ENCODE results near the gene C10orf90.

The C10orf90 gene

DNA sequence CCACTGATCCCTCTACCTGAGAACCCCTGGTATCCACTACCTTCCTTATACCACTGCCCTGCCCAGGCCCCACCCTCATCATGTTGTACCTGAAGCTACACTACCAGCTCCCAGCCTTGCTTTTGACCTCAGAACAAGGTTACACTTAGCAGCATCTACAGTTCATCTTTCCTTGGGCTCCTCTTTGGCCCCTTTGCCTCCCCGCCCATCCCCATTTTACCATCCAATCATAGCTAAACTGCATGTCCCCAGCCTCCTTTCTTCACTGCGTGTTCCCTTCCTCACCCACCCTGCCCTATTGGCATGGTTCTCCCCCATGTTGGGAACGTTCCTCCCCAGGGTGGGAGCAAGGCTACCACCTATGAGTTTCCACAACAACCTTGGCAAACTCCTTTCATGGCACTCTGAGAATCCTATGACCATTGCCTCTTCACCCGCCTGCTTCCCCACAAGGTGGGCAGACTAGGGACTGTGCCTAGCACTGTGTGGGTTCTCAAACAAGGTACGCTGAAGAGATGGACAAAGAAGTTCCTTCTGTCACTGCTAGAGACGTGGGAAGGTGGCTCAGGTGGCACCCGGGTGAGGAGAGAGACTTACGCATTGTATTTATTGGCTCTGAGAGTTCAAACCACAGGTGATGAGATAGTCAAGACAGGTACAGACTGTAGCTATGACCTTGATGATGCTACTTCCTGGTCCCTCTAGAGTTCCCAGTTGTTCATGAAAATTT is 215.3 kb downstream of the C10orf90 start:
- Histone ChIP-seq H3K36me3 (ENCODE audit: control insufficient read depth, low read depth, low read length) (no peaks in the 10 kb centered on the region), H3K4me3 (ENCODE audit: low read length) (no peak overlapping the region), H3K27me3 (ENCODE audit: control insufficient read depth, insufficient read depth, low read length) (no peaks in the 10 kb centered on the region), H3K9ac (ENCODE audit: low read length) (no peak overlapping the region), H3K4me1 (ENCODE audit: control insufficient read depth, low read depth, low read length) (no peaks in the 10 kb centered on the region), H3K9me3 (ENCODE audit: control insufficient read depth, low read depth, low read length) (no peaks in the 10 kb centered on the region), H3K27ac (ENCODE audit: low read length) (no peak overlapping the region)

DNA sequence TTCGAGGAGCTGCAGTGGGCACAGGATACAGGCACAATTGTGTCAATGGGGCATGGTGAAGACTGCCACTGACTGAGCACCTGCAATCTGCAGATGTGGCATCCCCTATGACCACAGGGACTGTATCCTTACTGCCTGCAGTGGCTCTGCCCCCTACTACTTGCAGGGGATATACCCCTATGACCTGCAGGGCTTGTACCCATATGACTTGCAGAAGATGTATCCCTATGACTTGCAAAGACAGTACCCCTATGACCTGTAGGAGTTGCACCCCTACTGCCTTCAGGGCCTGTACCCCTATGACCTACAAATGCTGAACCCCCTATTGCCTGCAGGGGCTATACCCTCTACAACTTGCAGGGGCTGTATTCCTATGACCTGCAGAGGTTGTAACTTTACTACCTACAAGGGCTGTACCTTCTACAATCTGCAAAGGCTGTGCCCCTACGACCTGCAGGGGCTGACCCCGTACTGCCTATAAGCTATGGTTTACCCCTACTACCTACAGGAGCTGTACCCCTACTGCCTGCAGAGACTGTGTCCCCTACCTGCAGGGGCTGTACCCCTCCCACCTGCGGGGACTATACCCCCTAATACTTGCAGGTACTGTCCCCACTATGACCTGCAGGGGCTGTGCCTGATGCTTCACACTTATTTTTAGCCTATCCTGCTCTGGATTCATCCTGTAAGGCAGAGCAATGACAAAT is 216.3 kb downstream of the C10orf90 start:
- no peaks in the 10 kb centered on the region for H3K27me3 ChIP-seq (ENCODE audit: control insufficient read depth, insufficient read depth, low read length)
- H3K36me3 ChIP-seq (ENCODE audit: control insufficient read depth, low read depth, low read length) = no peaks in the 10 kb centered on the region
- H3K9ac ChIP-seq (ENCODE audit: low read length) = no peak overlapping the region
- H3K27ac ChIP-seq (ENCODE audit: low read length) = no peak overlapping the region
- H3K9me3 ChIP-seq (ENCODE audit: control insufficient read depth, low read depth, low read length) = no peaks in the 10 kb centered on the region
- H3K4me1 ChIP-seq (ENCODE audit: control insufficient read depth, low read depth, low read length) = no peaks in the 10 kb centered on the region
- no peak overlapping the region for H3K4me3 ChIP-seq (ENCODE audit: low read length)

DNA sequence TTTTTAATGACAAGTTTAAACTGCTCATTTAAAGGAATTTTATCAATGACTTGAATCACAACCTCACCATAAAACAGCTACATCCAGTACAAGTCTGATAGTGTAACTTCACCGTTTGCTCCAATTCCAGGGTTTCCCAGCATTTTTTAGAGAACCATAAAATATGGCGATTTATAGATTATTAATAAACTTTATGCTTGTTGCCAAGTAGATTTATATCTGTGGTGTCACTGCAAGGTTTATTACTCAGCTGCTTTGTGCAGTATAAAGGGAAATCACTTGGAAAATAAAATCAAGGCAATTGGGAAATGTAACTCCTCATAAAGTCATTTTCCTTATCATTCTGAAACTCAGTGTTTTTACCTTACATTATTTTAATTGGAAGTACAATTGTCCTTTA is 218.2 kb downstream of the C10orf90 start:
- H3K36me3 ChIP-seq (ENCODE audit: control insufficient read depth, low read depth, low read length) = no peaks in the 10 kb centered on the region
- H3K27ac ChIP-seq (ENCODE audit: low read length) = no peak overlapping the region
- no peaks in the 10 kb centered on the region for H3K9me3 ChIP-seq (ENCODE audit: control insufficient read depth, low read depth, low read length)
- H3K4me1 ChIP-seq (ENCODE audit: control insufficient read depth, low read depth, low read length) = no peaks in the 10 kb centered on the region
- H3K4me3 ChIP-seq (ENCODE audit: low read length) = no peak overlapping the region
- H3K9ac ChIP-seq (ENCODE audit: low read length) = no peak overlapping the region
- H3K27me3 ChIP-seq (ENCODE audit: control insufficient read depth, insufficient read depth, low read length) = no peaks in the 10 kb centered on the region

DNA sequence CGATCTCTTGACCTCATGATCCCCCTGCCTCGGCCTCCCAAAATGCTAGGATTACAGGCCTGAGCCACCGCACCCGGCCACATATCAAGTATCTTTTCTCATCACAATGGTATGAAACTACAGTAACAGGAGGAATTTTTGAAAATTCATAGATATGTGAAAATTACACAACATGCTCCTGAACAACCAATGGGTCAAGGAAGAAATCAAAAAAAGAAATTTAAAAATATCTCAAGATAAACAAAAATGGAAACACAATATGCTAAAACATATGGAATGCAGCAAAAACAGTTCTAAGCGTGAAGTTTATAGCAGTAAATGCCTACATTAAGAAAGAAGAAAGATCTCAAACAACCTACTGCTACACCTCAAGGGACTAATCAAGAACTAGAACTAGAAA is 222.4 kb downstream of the C10orf90 start:
- Histone ChIP-seq H3K4me1 (ENCODE audit: control insufficient read depth, low read depth, low read length) (no peaks in the 10 kb centered on the region), H3K36me3 (ENCODE audit: control insufficient read depth, low read depth, low read length) (no peaks in the 10 kb centered on the region), H3K4me3 (ENCODE audit: low read length) (no peak overlapping the region), H3K9me3 (ENCODE audit: control insufficient read depth, low read depth, low read length) (no peaks in the 10 kb centered on the region), H3K9ac (ENCODE audit: low read length) (no peak overlapping the region), H3K27me3 (ENCODE audit: control insufficient read depth, insufficient read depth, low read length) (no peaks in the 10 kb centered on the region), H3K27ac (ENCODE audit: low read length) (no peak overlapping the region)

DNA sequence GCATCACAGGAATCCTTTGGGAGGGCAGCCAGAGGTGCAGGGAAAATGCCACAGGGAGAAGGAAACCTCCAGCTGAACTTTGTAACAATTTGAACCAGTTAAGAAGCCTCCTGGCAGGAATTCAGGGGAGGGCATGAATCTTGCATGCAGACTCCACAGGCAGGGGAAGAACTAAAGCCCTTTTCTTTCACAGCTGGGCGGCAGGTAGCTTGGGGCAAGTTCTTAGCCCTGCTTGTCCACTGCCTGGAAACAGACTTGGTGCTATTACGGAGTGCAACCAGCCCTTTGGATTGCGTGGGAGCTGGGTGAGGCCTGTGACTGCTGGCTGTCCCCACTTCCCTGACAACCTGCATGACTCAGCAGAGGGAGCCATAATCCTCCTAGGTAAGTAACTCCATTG is 230.6 kb downstream of the C10orf90 start:
- no peak overlapping the region for H3K27ac ChIP-seq (ENCODE audit: low read length)
- H3K27me3 ChIP-seq (ENCODE audit: control insufficient read depth, insufficient read depth, low read length) = no peaks in the 10 kb centered on the region
- H3K4me3 ChIP-seq (ENCODE audit: low read length) = no peak overlapping the region
- H3K4me1 ChIP-seq (ENCODE audit: control insufficient read depth, low read depth, low read length) = no peaks in the 10 kb centered on the region
- H3K9me3 ChIP-seq (ENCODE audit: control insufficient read depth, low read depth, low read length) = no peaks in the 10 kb centered on the region
- no peaks in the 10 kb centered on the region for H3K36me3 ChIP-seq (ENCODE audit: control insufficient read depth, low read depth, low read length)
- H3K9ac ChIP-seq (ENCODE audit: low read length) = no peak overlapping the region

DNA sequence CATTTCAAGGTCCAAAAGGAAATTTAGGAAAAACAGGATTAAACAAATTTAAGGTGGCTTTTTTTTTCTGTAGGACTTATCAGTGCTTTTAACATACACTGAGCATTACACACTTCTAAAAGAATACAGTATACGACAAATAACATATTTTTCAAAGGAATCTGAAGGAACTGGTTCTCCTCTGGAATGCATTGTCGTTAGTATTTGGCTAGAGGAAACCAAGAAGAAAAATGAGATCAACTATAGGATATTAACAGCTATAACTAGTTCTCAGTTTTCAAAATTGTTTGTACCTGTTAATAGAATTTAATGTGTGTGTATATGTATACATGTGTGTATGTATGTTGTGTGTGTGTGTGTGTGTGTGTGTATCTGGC is 232.1 kb downstream of the C10orf90 start:
- Histone ChIP-seq H3K4me1 (ENCODE audit: control insufficient read depth, low read depth, low read length) (no peaks in the 10 kb centered on the region), H3K27ac (ENCODE audit: low read length) (no peak overlapping the region), H3K27me3 (ENCODE audit: control insufficient read depth, insufficient read depth, low read length) (no peaks in the 10 kb centered on the region), H3K4me3 (ENCODE audit: low read length) (no peak overlapping the region), H3K9me3 (ENCODE audit: control insufficient read depth, low read depth, low read length) (no peaks in the 10 kb centered on the region), H3K9ac (ENCODE audit: low read length) (no peak overlapping the region), H3K36me3 (ENCODE audit: control insufficient read depth, low read depth, low read length) (no peaks in the 10 kb centered on the region)

DNA sequence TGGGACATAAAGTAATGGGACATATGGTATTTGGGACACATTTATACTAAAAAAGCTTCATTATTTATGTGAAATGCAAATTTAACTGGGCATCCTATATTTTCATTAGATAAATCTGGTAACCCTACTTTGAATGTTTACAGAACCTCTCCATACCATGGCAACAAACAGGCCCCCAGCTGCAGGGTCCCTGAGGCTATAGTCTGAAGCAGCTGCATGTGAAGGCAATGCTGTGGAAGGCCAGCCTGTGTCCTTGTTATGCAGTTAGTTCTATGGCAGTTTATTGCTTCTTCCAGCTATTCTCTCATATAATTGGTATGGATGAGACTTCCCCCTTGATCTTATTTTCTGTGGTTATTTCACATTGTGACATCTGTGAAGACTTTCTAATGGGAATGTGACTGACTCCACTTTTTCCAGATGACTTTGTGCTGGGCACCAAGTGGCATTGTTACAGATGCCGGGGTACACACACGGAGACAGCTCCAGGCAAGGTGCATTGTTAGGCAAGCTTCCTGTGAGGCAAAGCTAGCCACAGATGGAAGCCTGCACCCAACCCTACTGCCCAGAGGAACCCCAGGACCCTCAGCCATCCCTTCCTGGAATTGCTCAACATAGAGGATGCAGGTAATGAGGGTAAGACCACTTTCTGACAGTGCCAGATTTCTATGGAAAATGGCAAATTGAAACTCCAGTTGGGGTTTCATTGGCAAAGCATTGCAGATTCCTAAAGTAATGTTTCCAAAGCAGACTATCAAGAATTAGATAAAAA is 232.7 kb downstream of the C10orf90 start:
- H3K4me1 ChIP-seq (ENCODE audit: control insufficient read depth, low read depth, low read length) = no peaks in the 10 kb centered on the region
- H3K27ac ChIP-seq (ENCODE audit: low read length) = no peak overlapping the region
- no peaks in the 10 kb centered on the region for H3K27me3 ChIP-seq (ENCODE audit: control insufficient read depth, insufficient read depth, low read length)
- no peaks in the 10 kb centered on the region for H3K36me3 ChIP-seq (ENCODE audit: control insufficient read depth, low read depth, low read length)
- H3K9ac ChIP-seq (ENCODE audit: low read length) = no peak overlapping the region
- H3K9me3 ChIP-seq (ENCODE audit: control insufficient read depth, low read depth, low read length) = no peaks in the 10 kb centered on the region
- no peak overlapping the region for H3K4me3 ChIP-seq (ENCODE audit: low read length)

DNA sequence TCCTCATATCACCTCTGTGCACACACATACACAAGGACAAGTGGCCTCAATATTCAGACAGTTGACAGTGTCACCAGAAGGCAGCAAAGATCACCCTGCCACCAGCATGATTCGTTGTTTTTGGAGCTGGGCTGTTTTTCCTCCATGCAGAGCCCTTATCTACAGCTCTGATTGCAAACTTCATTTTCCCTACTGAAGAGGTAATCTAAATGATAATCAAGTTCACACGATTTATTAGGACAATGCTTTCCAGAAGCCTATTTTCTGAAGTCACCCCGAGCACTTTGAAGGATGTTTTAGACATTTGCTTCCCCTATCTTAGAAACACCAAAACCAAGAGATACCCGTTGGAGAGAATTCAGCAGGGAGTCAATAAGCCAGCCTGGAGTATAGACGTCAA is 236.3 kb downstream of the C10orf90 start:
- no peaks in the 10 kb centered on the region for H3K9me3 ChIP-seq (ENCODE audit: control insufficient read depth, low read depth, low read length)
- H3K4me3 ChIP-seq (ENCODE audit: low read length) = no peak overlapping the region
- H3K9ac ChIP-seq (ENCODE audit: low read length) = no peak overlapping the region
- no peaks in the 10 kb centered on the region for H3K36me3 ChIP-seq (ENCODE audit: control insufficient read depth, low read depth, low read length)
- no peaks in the 10 kb centered on the region for H3K4me1 ChIP-seq (ENCODE audit: control insufficient read depth, low read depth, low read length)
- no peaks in the 10 kb centered on the region for H3K27me3 ChIP-seq (ENCODE audit: control insufficient read depth, insufficient read depth, low read length)
- H3K27ac ChIP-seq (ENCODE audit: low read length) = no peak overlapping the region

DNA sequence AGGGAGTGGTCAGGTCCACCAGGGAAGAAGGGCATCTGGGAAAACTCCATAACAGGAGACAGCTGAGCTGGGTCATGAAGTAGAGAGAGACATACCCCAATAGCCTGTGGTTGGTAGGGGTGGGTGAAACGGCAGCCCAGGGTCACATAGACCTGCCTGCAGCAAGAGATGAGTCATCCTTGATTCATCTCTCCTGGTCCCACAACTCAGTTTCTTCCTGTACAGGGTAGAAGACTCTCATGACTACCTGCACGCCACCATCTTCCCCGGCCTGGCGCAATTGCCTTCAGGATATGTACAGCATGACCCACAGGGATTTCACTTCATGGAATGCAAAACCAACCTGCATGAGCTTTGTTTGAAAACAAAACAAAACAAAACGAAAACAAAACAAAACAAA is 237.1 kb downstream of the C10orf90 start:
- H3K36me3 ChIP-seq (ENCODE audit: control insufficient read depth, low read depth, low read length) = no peaks in the 10 kb centered on the region
- no peak overlapping the region for H3K9ac ChIP-seq (ENCODE audit: low read length)
- no peaks in the 10 kb centered on the region for H3K27me3 ChIP-seq (ENCODE audit: control insufficient read depth, insufficient read depth, low read length)
- no peak overlapping the region for H3K27ac ChIP-seq (ENCODE audit: low read length)
- no peaks in the 10 kb centered on the region for H3K9me3 ChIP-seq (ENCODE audit: control insufficient read depth, low read depth, low read length)
- no peaks in the 10 kb centered on the region for H3K4me1 ChIP-seq (ENCODE audit: control insufficient read depth, low read depth, low read length)
- H3K4me3 ChIP-seq (ENCODE audit: low read length) = no peak overlapping the region

DNA sequence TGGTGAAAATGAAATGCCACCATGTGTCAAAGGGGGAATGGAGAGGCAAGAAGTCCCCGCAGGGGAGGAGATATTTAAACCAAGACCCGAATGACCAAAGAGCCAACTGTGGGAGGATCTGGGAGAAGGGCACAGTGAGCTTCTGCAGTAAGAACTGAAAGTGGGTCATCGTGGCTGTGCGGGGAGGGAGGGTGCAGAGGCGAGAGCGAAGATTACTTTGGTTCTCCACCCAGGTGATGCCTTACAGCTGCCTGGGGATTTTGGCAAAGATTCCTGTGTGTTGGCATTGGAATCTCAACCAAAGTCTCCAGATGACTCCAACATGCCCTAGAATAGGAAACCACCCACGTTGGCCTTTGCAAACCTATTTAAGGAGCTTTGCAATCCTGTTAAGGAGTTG is 238.0 kb downstream of the C10orf90 start:
- Histone ChIP-seq H3K4me1 (ENCODE audit: control insufficient read depth, low read depth, low read length) (no peaks in the 10 kb centered on the region), H3K9me3 (ENCODE audit: control insufficient read depth, low read depth, low read length) (no peaks in the 10 kb centered on the region), H3K27me3 (ENCODE audit: control insufficient read depth, insufficient read depth, low read length) (no peaks in the 10 kb centered on the region), H3K36me3 (ENCODE audit: control insufficient read depth, low read depth, low read length) (no peaks in the 10 kb centered on the region), H3K27ac (ENCODE audit: low read length) (no peak overlapping the region), H3K9ac (ENCODE audit: low read length) (no peak overlapping the region), H3K4me3 (ENCODE audit: low read length) (no peak overlapping the region)

DNA sequence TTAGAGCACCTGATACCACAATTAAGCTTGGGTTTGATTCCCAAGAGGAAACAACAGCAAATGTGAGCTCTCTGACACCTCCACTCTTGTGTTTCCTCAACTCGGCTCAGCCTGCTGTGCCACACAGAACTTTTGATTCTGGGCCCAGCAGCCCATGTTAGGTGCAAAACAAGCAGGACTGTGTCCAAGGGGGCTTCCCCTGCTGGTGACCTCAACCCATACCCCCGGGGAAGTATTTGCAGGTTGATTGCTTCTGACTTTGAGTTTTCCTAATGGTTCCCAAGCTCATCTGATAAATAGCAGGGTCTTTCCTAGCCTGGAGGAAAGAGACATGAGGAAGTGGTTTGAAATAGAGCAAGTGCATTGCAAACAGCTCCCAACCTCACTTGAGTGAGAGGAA is 238.7 kb downstream of the C10orf90 start:
- Histone ChIP-seq H3K4me1 (ENCODE audit: control insufficient read depth, low read depth, low read length) (no peaks in the 10 kb centered on the region), H3K27me3 (ENCODE audit: control insufficient read depth, insufficient read depth, low read length) (no peaks in the 10 kb centered on the region), H3K9me3 (ENCODE audit: control insufficient read depth, low read depth, low read length) (no peaks in the 10 kb centered on the region)

More for the DNA sequence above, 238.7 kb downstream of the C10orf90 start:
- no peaks in the 10 kb centered on the region for H3K36me3 ChIP-seq (ENCODE audit: control insufficient read depth, low read depth, low read length)
- no peak overlapping the region for H3K27ac ChIP-seq (ENCODE audit: low read length)
- no peak overlapping the region for H3K4me3 ChIP-seq (ENCODE audit: low read length)
- H3K9ac ChIP-seq (ENCODE audit: low read length) = no peak overlapping the region

All from iPS-18a (cell line).